Measurements from ENCODE around the gene TTI1.
"Not testable (repeated sequence)": the region's sequence is repeated elsewhere in the genome, so short reads cannot be mapped to it uniquely, and the experiment has no call there.

The TTI1 gene

GRCh38 chr20:37977786-37978185 lies 55.5 kb downstream of the TTI1 start:
- DNase-seq (ENCODE audit: insufficient read length, low spot score) (no peak), FAIRE-seq (no peak)
- no peak for TF ChIP-seq POU2F2 (IDR thresholded peaks at IDR 0.05; ENCODE audit: low read depth, low read length)
- no peak for TF ChIP-seq SPI1 (IDR thresholded peaks at IDR 0.05; ENCODE audit: low read depth, low read length)
- TF ChIP-seq POLR2AphosphoS5 (IDR thresholded peaks at IDR 0.05; ENCODE audit: low read depth, low read length), result no peak
- no peak for TF ChIP-seq PAX5 (IDR thresholded peaks at IDR 0.05; ENCODE audit: insufficient read depth, low read length, severe bottlenecking)
- no peak for TF ChIP-seq POLR2A (IDR thresholded peaks at IDR 0.05; ENCODE audit: low read depth, low read length)
- TF ChIP-seq TAF1 (IDR thresholded peaks at IDR 0.05; ENCODE audit: low read depth, low read length), result no peak

- TF ChIP-seq SPI1 (IDR thresholded peaks at IDR 0.05; ENCODE audit: low read depth, low read length), result no peak
- no peak for TF ChIP-seq POLR2AphosphoS5 (IDR thresholded peaks at IDR 0.05; ENCODE audit: low read depth, low read length)
- FAIRE-seq, result no peak
- DNase-seq (ENCODE audit: insufficient read length, low spot score), result no peak
Measured at GRCh38 chr20:37977338-37977737, 55.9 kb downstream of the TTI1 start.

- TF ChIP-seq POLR2A (IDR thresholded peaks at IDR 0.05; ENCODE audit: low read depth, low read length) (no peak), PAX5 (IDR thresholded peaks at IDR 0.05; ENCODE audit: insufficient read depth, low read length, severe bottlenecking) (no peak), POU2F2 (IDR thresholded peaks at IDR 0.05; ENCODE audit: low read depth, low read length) (no peak), SPI1 (IDR thresholded peaks at IDR 0.05; ENCODE audit: low read depth, low read length) (no peak), POLR2AphosphoS5 (IDR thresholded peaks at IDR 0.05; ENCODE audit: low read depth, low read length) (no peak), TAF1 (IDR thresholded peaks at IDR 0.05; ENCODE audit: low read depth, low read length) (no peak)
- FAIRE-seq, result no peak
- DNase-seq (ENCODE audit: insufficient read length, low spot score), result no peak
Measured at GRCh38 chr20:37976887-37977286, 56.4 kb downstream of the TTI1 start.

GRCh38 chr20:37973059-37973910 lies 60.0 kb downstream of the TTI1 start:
- TF ChIP-seq POU2F2 (IDR thresholded peaks at IDR 0.05; ENCODE audit: low read depth, low read length) (no peak), POLR2AphosphoS5 (IDR thresholded peaks at IDR 0.05; ENCODE audit: low read depth, low read length) (no peak), SPI1 (IDR thresholded peaks at IDR 0.05; ENCODE audit: low read depth, low read length) (no peak)
- FAIRE-seq, result no peak

GRCh38 chr20:37972256-37973058 lies 60.8 kb downstream of the TTI1 start:
- DNase-seq (ENCODE audit: insufficient read length, low spot score) (no peak), FAIRE-seq (no peak)
- no peak for TF ChIP-seq POU2F2 (IDR thresholded peaks at IDR 0.05; ENCODE audit: low read depth, low read length)
- no peak for TF ChIP-seq TAF1 (IDR thresholded peaks at IDR 0.05; ENCODE audit: low read depth, low read length)
- TF ChIP-seq PAX5 (IDR thresholded peaks at IDR 0.05; ENCODE audit: insufficient read depth, low read length, severe bottlenecking), result no peak
- TF ChIP-seq POLR2A (IDR thresholded peaks at IDR 0.05; ENCODE audit: low read depth, low read length), result no peak
- TF ChIP-seq SPI1 (IDR thresholded peaks at IDR 0.05; ENCODE audit: low read depth, low read length), result no peak
- no peak for TF ChIP-seq POLR2AphosphoS5 (IDR thresholded peaks at IDR 0.05; ENCODE audit: low read depth, low read length)

More at GRCh38 chr20:37973059-37973910, 60.0 kb downstream of the TTI1 start:
- DNase-seq (ENCODE audit: insufficient read length, low spot score), result no peak

- no peak for FAIRE-seq
- TF ChIP-seq POLR2A (IDR thresholded peaks at IDR 0.05; ENCODE audit: low read depth, low read length), result no peak
- TF ChIP-seq PAX5 (IDR thresholded peaks at IDR 0.05; ENCODE audit: insufficient read depth, low read length, severe bottlenecking), result no peak
- no peak for TF ChIP-seq TAF1 (IDR thresholded peaks at IDR 0.05; ENCODE audit: low read depth, low read length)
- no peak for TF ChIP-seq SPI1 (IDR thresholded peaks at IDR 0.05; ENCODE audit: low read depth, low read length)
- no peak for TF ChIP-seq POU2F2 (IDR thresholded peaks at IDR 0.05; ENCODE audit: low read depth, low read length)
- no peak for TF ChIP-seq POLR2AphosphoS5 (IDR thresholded peaks at IDR 0.05; ENCODE audit: low read depth, low read length)
Measured at GRCh38 chr20:37971561-37972127, 61.6 kb downstream of the TTI1 start.

GRCh38 chr20:37970856-37971245 lies 62.4 kb downstream of the TTI1 start:
- DNase-seq (ENCODE audit: insufficient read length, low spot score) (no peak), FAIRE-seq (no peak)
- no peak for TF ChIP-seq POLR2A (IDR thresholded peaks at IDR 0.05; ENCODE audit: low read depth, low read length)
- TF ChIP-seq PAX5 (IDR thresholded peaks at IDR 0.05; ENCODE audit: insufficient read depth, low read length, severe bottlenecking), result no peak
- no peak for TF ChIP-seq TAF1 (IDR thresholded peaks at IDR 0.05; ENCODE audit: low read depth, low read length)
- no peak for TF ChIP-seq SPI1 (IDR thresholded peaks at IDR 0.05; ENCODE audit: low read depth, low read length)
- no peak for TF ChIP-seq POLR2AphosphoS5 (IDR thresholded peaks at IDR 0.05; ENCODE audit: low read depth, low read length)
- TF ChIP-seq POU2F2 (IDR thresholded peaks at IDR 0.05; ENCODE audit: low read depth, low read length), result no peak

More at GRCh38 chr20:37971561-37972127, 61.6 kb downstream of the TTI1 start:
- DNase-seq (ENCODE audit: insufficient read length, low spot score), result no peak

- TF ChIP-seq TAF1 (IDR thresholded peaks at IDR 0.05; ENCODE audit: low read depth, low read length), result no peak
- no peak for DNase-seq (ENCODE audit: insufficient read length, low spot score)
- no peak for FAIRE-seq
Measured at GRCh38 chr20:37969949-37970855, 63.1 kb downstream of the TTI1 start.

- no peak for FAIRE-seq
- DNase-seq (ENCODE audit: insufficient read length, low spot score), result no peak
Measured at GRCh38 chr20:37968841-37969401, 64.3 kb downstream of the TTI1 start.

GRCh38 chr20:37963483-37963882 lies 69.8 kb downstream of the TTI1 start:
- not testable (repeated sequence) for DNase-seq (ENCODE audit: insufficient read length, low spot score); FAIRE-seq

More at GRCh38 chr20:37968841-37969401, 64.3 kb downstream of the TTI1 start:
- no peak for TF ChIP-seq POU2F2 (IDR thresholded peaks at IDR 0.05; ENCODE audit: low read depth, low read length)
- TF ChIP-seq POLR2AphosphoS5 (IDR thresholded peaks at IDR 0.05; ENCODE audit: low read depth, low read length), result no peak
- no peak for TF ChIP-seq POLR2A (IDR thresholded peaks at IDR 0.05; ENCODE audit: low read depth, low read length)
- no peak for TF ChIP-seq TAF1 (IDR thresholded peaks at IDR 0.05; ENCODE audit: low read depth, low read length)
- no peak for TF ChIP-seq PAX5 (IDR thresholded peaks at IDR 0.05; ENCODE audit: insufficient read depth, low read length, severe bottlenecking)
- no peak for TF ChIP-seq SPI1 (IDR thresholded peaks at IDR 0.05; ENCODE audit: low read depth, low read length)
